ENCODE results near the gene SLC12A5. TPM values are rescaled to one million over a fixed set of nuclear protein-coding genes. Genes with fewer than 3 reads are reported as not detected.

Gene SLC12A5
- polyA plus RNA-seq, 3 donors = not detected

DNA sequence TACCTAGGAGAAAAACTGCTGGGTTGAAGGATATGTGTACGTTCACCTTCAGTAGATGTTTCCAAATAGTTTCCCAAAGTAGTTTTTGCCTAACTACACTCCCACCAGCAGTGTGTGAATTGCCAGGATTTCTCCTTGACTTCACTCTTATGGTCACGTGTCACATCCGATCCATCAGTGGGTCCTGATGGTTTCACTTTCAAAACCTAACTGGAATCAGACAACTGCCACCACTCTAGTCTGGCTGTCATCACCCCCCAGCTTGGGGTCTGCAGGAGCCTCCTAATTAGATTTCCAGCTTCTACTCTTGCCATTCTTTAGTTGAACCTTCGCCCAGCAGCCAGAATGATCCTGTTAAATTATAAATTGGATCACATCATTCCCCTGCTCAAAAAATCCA is 8.5 kb upstream of the SLC12A5 start:
- peak in 1 of 3 donors; percentile 15 for DNase-seq
- intact Hi-C loops (cut with micrococcal nuclease) = loop anchor here (5.0 to 10.0 kb wide), 2 partner anchors 92 to 154 kb away; no protein-coding TSS in a partner anchor
- Histone ChIP-seq H3K4me1 (ENCODE audit: control insufficient read depth in 1 of 2, insufficient read depth in 2 of 2, low read length in 2 of 2) (peaks cover 14 to 27% of the 10 kb centered on the region in 2 donors), H3K27ac (ENCODE audit: low read depth in 1 of 2, low read length in 2 of 2) (no peak overlapping the region), H3K36me3 (replicated peaks in 1 of 2; ENCODE audit: control insufficient read depth in 1 of 2, insufficient read depth in 2 of 2, low read length in 2 of 2) (no peaks in the 10 kb centered on the region), H3K27me3 (ENCODE audit: control insufficient read depth in 2 of 2, insufficient read depth in 2 of 2, low read length in 2 of 2) (peaks cover 19 to 52% of the 10 kb centered on the region in 2 donors), H2AFZ (ENCODE audit: insufficient read depth, low read depth, low read length, poor library complexity, severe bottlenecking) (no peak overlapping the region), H3K79me2 (ENCODE audit: insufficient read depth, low read length) (no peaks in the 10 kb centered on the region), H3K4me2 (replicated peaks; ENCODE audit: extremely low read depth, low read length, poor library complexity, severe bottlenecking) (no peak overlapping the region), H4K20me1 (ENCODE audit: insufficient read depth, low read length) (no peaks in the 10 kb centered on the region), H3K9ac (ENCODE audit: insufficient read depth, low read length, poor library complexity, severe bottlenecking) (no peak overlapping the region), H3K4me3 (replicated peaks in 1 of 3; ENCODE audit: low read depth in 2 of 3, low read length in 3 of 3) (no peak overlapping the region), H3K9me3 (replicated peaks in 1 of 2; ENCODE audit: control insufficient read depth in 1 of 2, insufficient read depth in 1 of 2, low read length in 2 of 2) (no peaks in the 10 kb centered on the region)
- Mint-ChIP-seq H3K27ac (no peak overlapping the region), H3K27me3 (ENCODE audit: low read depth in 3 of 3) (peaks cover 38 to 81% (median 55%) of the 10 kb centered on the region in 3 donors), H3K4me3 (peak overlapping the region; percentile 7 to 76), H3K4me1 (peaks cover 20% of the 10 kb centered on the region), H3K9me3 (peaks cover 0 to 12% (median 2%) of the 10 kb centered on the region in 7 donors), H3K36me3 (peaks cover 0 to 11% of the 10 kb centered on the region in 2 donors)
- TF ChIP-seq, protein P1, sequence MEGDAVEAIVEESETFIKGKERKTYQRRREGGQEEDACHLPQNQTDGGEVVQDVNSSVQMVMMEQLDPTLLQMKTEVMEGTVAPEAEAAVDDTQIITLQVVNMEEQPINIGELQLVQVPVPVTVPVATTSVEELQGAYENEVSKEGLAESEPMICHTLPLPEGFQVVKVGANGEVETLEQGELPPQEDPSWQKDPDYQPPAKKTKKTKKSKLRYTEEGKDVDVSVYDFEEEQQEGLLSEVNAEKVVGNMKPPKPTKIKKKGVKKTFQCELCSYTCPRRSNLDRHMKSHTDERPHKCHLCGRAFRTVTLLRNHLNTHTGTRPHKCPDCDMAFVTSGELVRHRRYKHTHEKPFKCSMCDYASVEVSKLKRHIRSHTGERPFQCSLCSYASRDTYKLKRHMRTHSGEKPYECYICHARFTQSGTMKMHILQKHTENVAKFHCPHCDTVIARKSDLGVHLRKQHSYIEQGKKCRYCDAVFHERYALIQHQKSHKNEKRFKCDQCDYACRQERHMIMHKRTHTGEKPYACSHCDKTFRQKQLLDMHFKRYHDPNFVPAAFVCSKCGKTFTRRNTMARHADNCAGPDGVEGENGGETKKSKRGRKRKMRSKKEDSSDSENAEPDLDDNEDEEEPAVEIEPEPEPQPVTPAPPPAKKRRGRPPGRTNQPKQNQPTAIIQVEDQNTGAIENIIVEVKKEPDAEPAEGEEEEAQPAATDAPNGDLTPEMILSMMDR (IDR thresholded peaks at IDR 0.05) = no peak
- 47% methylated on average over 3 of the region's 4 CpGs for WGBS (ENCODE audit: insufficient coverage)

DNA sequence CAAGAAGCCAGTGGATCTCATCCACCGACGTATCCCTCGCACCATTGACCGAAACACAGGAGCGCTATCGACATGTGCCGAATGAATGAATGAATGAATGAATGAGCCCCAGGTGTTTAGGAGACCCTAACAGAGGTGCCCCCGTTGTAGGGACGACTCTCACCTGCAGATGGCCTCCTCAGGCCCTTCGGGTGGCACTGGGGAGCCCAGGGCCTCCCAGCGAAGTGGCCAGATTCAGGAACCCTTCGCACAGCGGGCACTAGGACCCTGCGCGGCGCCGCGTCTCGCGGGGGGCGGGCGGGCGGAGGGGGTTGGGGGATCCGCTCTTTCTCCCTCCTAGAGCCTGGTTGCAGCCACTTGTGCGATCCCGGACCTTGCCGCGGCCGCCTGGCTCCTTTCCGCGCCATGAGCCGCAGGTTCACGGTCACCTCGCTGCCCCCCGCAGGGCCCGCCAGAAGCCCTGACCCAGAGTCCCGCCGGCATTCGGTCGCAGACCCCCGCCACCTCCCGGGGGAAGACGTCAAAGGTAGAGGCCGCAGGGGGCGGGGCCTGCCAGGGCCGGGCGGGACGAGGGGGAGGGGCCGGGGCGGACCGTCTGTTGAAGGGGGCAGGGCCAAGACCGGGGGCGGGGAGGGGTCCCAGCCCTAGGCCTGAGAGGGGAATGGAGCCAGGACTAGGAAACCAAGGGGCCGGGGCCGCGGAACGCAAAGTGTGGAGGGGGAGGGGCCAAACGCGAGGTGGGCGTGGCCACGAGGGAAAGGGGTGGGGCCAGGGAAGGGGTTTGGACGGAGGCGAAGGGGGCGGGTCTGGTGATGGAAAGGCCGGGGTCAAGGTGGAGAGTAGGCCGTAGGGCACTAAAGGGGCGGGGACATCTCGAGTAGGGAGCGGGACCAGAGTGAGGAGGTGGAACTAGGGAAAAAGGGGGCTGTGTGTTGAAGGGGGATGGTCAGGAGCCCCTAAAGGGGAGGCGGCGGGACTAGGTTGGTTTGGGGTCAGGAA is 7.4 kb upstream of the SLC12A5 start:
- Histone ChIP-seq H3K4me3 (replicated peaks in 1 of 3; ENCODE audit: low read depth in 2 of 3, low read length in 3 of 3) (peak overlapping the region; percentile 1 to 63 (median 23)), H3K9me3 (replicated peaks in 1 of 2; ENCODE audit: control insufficient read depth in 1 of 2, insufficient read depth in 1 of 2, low read length in 2 of 2) (no peaks in the 10 kb centered on the region), H3K27me3 (ENCODE audit: control insufficient read depth in 2 of 2, insufficient read depth in 2 of 2, low read length in 2 of 2) (peaks cover 19 to 48% of the 10 kb centered on the region in 2 donors), H3K9ac (ENCODE audit: insufficient read depth, low read length, poor library complexity, severe bottlenecking) (no peak overlapping the region), H3K79me2 (ENCODE audit: insufficient read depth, low read length) (no peaks in the 10 kb centered on the region), H2AFZ (ENCODE audit: insufficient read depth, low read depth, low read length, poor library complexity, severe bottlenecking) (no peak overlapping the region), H4K20me1 (ENCODE audit: insufficient read depth, low read length) (no peaks in the 10 kb centered on the region), H3K27ac (ENCODE audit: low read depth in 1 of 2, low read length in 2 of 2) (no peak overlapping the region), H3K36me3 (replicated peaks in 1 of 2; ENCODE audit: control insufficient read depth in 1 of 2, insufficient read depth in 2 of 2, low read length in 2 of 2) (no peaks in the 10 kb centered on the region), H3K4me2 (replicated peaks; ENCODE audit: extremely low read depth, low read length, poor library complexity, severe bottlenecking) (peak overlapping the region; percentile 72), H3K4me1 (ENCODE audit: control insufficient read depth in 1 of 2, insufficient read depth in 2 of 2, low read length in 2 of 2) (peaks cover 14 to 27% of the 10 kb centered on the region in 2 donors)
- intact Hi-C loops (cut with micrococcal nuclease) = loop anchor here (5.0 to 10.0 kb wide), 2 partner anchors 91 to 153 kb away; no protein-coding TSS in a partner anchor
- peak in 1 of 3 donors; percentile 16 for DNase-seq
- Mint-ChIP-seq H3K9me3 (peaks cover 0 to 12% (median 2%) of the 10 kb centered on the region in 7 donors), H3K4me3 (peak overlapping the region; percentile 66 to 84), H3K4me1 (peaks cover 20% of the 10 kb centered on the region), H3K27me3 (ENCODE audit: low read depth in 3 of 3) (peaks cover 39 to 77% (median 49%) of the 10 kb centered on the region in 3 donors), H3K36me3 (peaks cover 0 to 8% of the 10 kb centered on the region in 2 donors), H3K27ac (peak overlapping the region in 2 of 7 donors; percentile 32 to 48)
- 5% methylated on average over 63 of the region's 71 CpGs for WGBS (ENCODE audit: insufficient coverage)
- TF ChIP-seq, protein P1 (IDR thresholded peaks at IDR 0.05) = no peak

Data from CD14-positive monocyte (primary cell).